CD14-positive monocyte (primary cell): Measurements from ENCODE around the gene FAM131A. TPM values are rescaled to one million over a fixed set of nuclear protein-coding genes. Genes with fewer than 3 reads are reported as not detected.

Source experiments
- DNase-seq, 3 donors: peaks; one replicate each; pipeline ENCODE4 v3.0.0-alpha.2; 2011 to 2022
- H2AFZ ChIP-seq: 2 replicates; pipeline ENCODE4 v1.6.0; 2012; ENCODE audit warnings: mild to moderate bottlenecking, low read depth, low read length, inconsistent platforms; ENCODE audit not compliant: insufficient read depth, poor library complexity, severe bottlenecking
- H3K27ac ChIP-seq, 2 donors: 1 replicate in 1 of 2; 2 replicates in 1 of 2; pipeline ENCODE4 v1.5.1; 2012 to 2013; ENCODE audit warnings: low read length in 2 of 2, control low read depth in 1 of 2, inconsistent platforms in 1 of 2, low read depth in 1 of 2, mild to moderate bottlenecking in 1 of 2
- H3K27me3 ChIP-seq, 2 donors: one replicate each; pipeline versions ENCODE4 v1.6.0 to v1.6.1; 2011 to 2013; ENCODE audit warnings: low read length in 2 of 2; ENCODE audit not compliant: control insufficient read depth in 2 of 2, insufficient read depth in 2 of 2
- H3K36me3 ChIP-seq, 2 donors: replicated peaks in 1 of 2; 1 replicate in 1 of 2; 2 replicates in 1 of 2; pipeline versions ENCODE4 v1.5.1 to v1.6.1; 2012 to 2013; ENCODE audit warnings: low read length in 2 of 2, control low read depth in 1 of 2, inconsistent platforms in 1 of 2, mild to moderate bottlenecking in 1 of 2; ENCODE audit not compliant: insufficient read depth in 2 of 2, control insufficient read depth in 1 of 2
- H3K4me1 ChIP-seq, 2 donors: 1 replicate in 1 of 2; 2 replicates in 1 of 2; pipeline versions ENCODE4 v1.5.1 to v1.6.1; 2012 to 2013; ENCODE audit warnings: low read length in 2 of 2, control low read depth in 1 of 2, inconsistent platforms in 1 of 2, mild to moderate bottlenecking in 1 of 2, moderate library complexity in 1 of 2; ENCODE audit not compliant: insufficient read depth in 2 of 2, control insufficient read depth in 1 of 2
- H3K4me2 ChIP-seq: replicated peaks from 2 replicates; pipeline ENCODE3; 2012; ENCODE audit warnings: low read length, moderate library complexity, mild to moderate bottlenecking; ENCODE audit not compliant: poor library complexity, severe bottlenecking; ENCODE audit errors: extremely low read depth
- H3K4me3 ChIP-seq, 3 experiments: fragments of 200-600 bp in 1 of 3; sonication (generic) in 1 of 3; replicated peaks in 1 of 3; 1 replicate in 2 of 3; 2 replicates in 1 of 3; pipeline ENCODE4 v1.5.1; 2011 to 2013; ENCODE audit warnings: low read length in 3 of 3, mild to moderate bottlenecking in 3 of 3, control low read depth in 2 of 3, low read depth in 2 of 3, inconsistent platforms in 1 of 3, moderate library complexity in 1 of 3
- H3K79me2 ChIP-seq: 2 replicates; pipeline ENCODE4 v1.6.0; 2012; ENCODE audit warnings: mild to moderate bottlenecking, control low read depth, inconsistent platforms, low read length, moderate library complexity; ENCODE audit not compliant: insufficient read depth
- H3K9ac ChIP-seq: 2 replicates; pipeline ENCODE4 v1.6.0; 2017; ENCODE audit warnings: low read length, mild to moderate bottlenecking; ENCODE audit not compliant: insufficient read depth, poor library complexity, severe bottlenecking
- H3K9me3 ChIP-seq, 2 donors: replicated peaks in 1 of 2; 1 replicate in 1 of 2; 2 replicates in 1 of 2; pipeline versions ENCODE4 v1.5.1 to v1.6.1; 2012 to 2013; ENCODE audit warnings: low read length in 2 of 2, control low read depth in 1 of 2; ENCODE audit not compliant: control insufficient read depth in 1 of 2, insufficient read depth in 1 of 2
- H4K20me1 ChIP-seq: 2 replicates; pipeline ENCODE4 v1.6.0; 2012; ENCODE audit warnings: mild to moderate bottlenecking, low read length, control low read depth, moderate library complexity; ENCODE audit not compliant: insufficient read depth
- H3K27ac Mint-ChIP-seq, 7 donors: one replicate each; pipeline ENCODE4 v1.8.0; 2020; ENCODE audit warnings: mild to moderate bottlenecking in 7 of 7, mixed read lengths in 7 of 7, moderate library complexity in 6 of 7, inconsistent platforms in 2 of 7
- H3K27me3 Mint-ChIP-seq, 3 donors: one replicate each; pipeline ENCODE4 v1.8.0; 2021 to 2022; ENCODE audit warnings: low read depth in 3 of 3, mild to moderate bottlenecking in 3 of 3, mixed read lengths in 3 of 3, moderate library complexity in 3 of 3, inconsistent platforms in 1 of 3
- H3K36me3 Mint-ChIP-seq, 2 donors: one replicate each; pipeline ENCODE4 v1.8.0; 2020; ENCODE audit warnings: mixed read lengths in 2 of 2, inconsistent platforms in 1 of 2, mild to moderate bottlenecking in 1 of 2
- H3K4me1 Mint-ChIP-seq: one replicate; pipeline ENCODE4 v1.8.0; 2020; ENCODE audit warnings: mild to moderate bottlenecking, mixed read lengths
- H3K4me3 Mint-ChIP-seq, 2 donors: one replicate each; pipeline ENCODE4 v1.8.0; 2020; ENCODE audit warnings: mild to moderate bottlenecking in 2 of 2, mixed read lengths in 2 of 2, moderate library complexity in 1 of 2
- H3K9me3 Mint-ChIP-seq, 7 donors: one replicate each; pipeline ENCODE4 v1.8.0; 2020 to 2022; ENCODE audit warnings: mixed read lengths in 7 of 7, mild to moderate bottlenecking in 6 of 7, moderate library complexity in 6 of 7, inconsistent platforms in 2 of 7
- CTCF ChIP-seq: fragments of 200-600 bp; IDR thresholded peaks from one replicate; pipeline ENCODE4 v1.8.0; 2022; ENCODE audit warnings: antibody characterized with exemption, mild to moderate bottlenecking
- WGBS: methylation state at CpG from one replicate; pipeline ENCODE4 v1.1.5; 2013; ENCODE audit warnings: missing lambda C conversion rate; ENCODE audit not compliant: insufficient coverage; 5-methylcytosine and 5-hydroxymethylcytosine counted together
- intact Hi-C, 2 donors: fragments of 100-400 bp; cut with micrococcal nuclease; formaldehyde crosslinking; loops; one replicate each; pipeline versions ENCODE4 v1.15.0 to v1.15.1; 2023
- polyA plus RNA-seq, 3 donors: library from polyadenylated mRNA; depleted of rRNA in 1 of 3; unstranded in 2 of 3; stranded (reverse) in 1 of 3; fragments of 300-500 nt in 2 of 3; fragments of >200 nt in 1 of 3; fragmentation: Illumina TruSeq in 2 of 3; gene quantifications; 1 replicate in 2 of 3; 2 replicates in 1 of 3; pipeline ENCODE4 v1.2.3, GENCODE V29; 2012 to 2021

FAM131A gene
- polyA plus RNA-seq, 3 donors = 5.8 to 30.6 (median 7.7) TPM

DNA sequence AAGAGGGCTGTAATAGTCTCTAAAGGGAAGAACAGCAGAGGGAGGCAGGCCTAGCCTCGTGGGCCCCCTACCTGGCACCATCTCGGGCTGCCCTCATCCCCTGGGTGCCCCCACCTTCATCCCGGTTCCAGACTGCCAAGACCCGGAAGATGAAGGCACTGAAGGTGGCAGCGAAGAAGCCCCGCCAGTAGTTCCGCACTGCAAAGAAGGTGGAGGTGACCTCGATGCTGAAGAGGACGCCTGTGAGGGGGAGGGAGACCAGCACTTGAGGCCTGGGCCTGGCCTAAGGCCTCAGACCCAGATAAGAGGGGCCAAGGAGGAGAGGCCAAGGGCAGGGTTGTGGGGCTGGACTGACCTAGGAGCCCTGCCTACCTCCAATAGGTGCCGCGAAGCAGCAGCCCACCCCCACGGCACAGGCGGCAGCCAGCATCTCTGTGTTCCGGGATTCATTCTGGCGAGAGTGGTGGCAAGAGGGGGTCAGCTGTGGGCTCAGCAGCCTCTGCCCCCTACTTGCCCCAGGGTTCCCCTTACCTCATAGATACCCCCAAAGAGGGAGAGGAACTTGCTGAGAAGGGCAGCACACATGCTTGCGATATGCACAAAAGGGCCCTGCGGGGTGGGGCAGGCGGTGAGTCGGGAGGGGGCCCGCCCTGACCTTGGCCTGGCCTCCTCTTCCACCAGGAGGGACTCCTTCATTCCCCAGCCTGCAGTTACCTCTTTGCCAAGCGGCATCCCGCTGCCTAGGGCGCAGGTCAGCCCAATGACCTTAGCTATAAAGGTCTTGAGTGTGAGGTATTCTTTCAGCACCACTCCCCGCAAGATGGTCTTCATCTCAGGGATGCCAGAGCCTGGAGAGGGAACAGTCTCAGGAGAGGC, 20.1 kb downstream of the FAM131A start:
- H3K4me3 Mint-ChIP-seq = no peak overlapping the region
- H3K9ac ChIP-seq = no peak overlapping the region

More for the DNA sequence above, 20.1 kb downstream of the FAM131A start:
- peaks cover 12 to 18% of the 10 kb centered on the region in 2 donors for H3K4me1 ChIP-seq
- 92% methylated on average over 11 of the region's 24 CpGs for WGBS
- H4K20me1 ChIP-seq = no peaks in the 10 kb centered on the region
- TF ChIP-seq CTCF = no peak
- H3K9me3 Mint-ChIP-seq = peaks cover 0 to 1% (median 0%) of the 10 kb centered on the region in 7 donors
- peaks cover 8% of the 10 kb centered on the region for H3K4me1 Mint-ChIP-seq
- H3K27ac ChIP-seq = no peak overlapping the region
- H3K79me2 ChIP-seq = no peaks in the 10 kb centered on the region
- H3K4me2 ChIP-seq = no peak overlapping the region
- H3K27ac Mint-ChIP-seq = peak overlapping the region in 1 of 7 donors; percentile 82
- intact Hi-C loops = no loop called here
- no peak overlapping the region for H3K4me3 ChIP-seq
- no peak overlapping the region for H2AFZ ChIP-seq
- H3K36me3 Mint-ChIP-seq = no peaks in the 10 kb centered on the region
- H3K27me3 Mint-ChIP-seq = peaks cover 14 to 15% (median 15%) of the 10 kb centered on the region in 3 donors
- H3K9me3 ChIP-seq = no peaks in the 10 kb centered on the region
- H3K27me3 ChIP-seq = peaks cover 0 to 12% of the 10 kb centered on the region in 2 donors
- DNase-seq = no peak
- no peaks in the 10 kb centered on the region for H3K36me3 ChIP-seq
